NAMALWA (cell line): Measurements from ENCODE around the gene C5orf58.
A peak's percentile ranks its signal among the peaks of the same experiment; 100 is the strongest.

Source experiments
- DNase-seq: peaks from one replicate; pipeline ENCODE4 v3.0.0-alpha.2; 2015; ENCODE audit warnings: low spot score

The C5orf58 gene, protein sequence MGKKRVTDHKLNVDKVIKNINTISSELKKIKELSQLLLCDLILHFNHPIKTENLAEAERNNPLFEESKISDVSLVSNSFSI

DNA sequence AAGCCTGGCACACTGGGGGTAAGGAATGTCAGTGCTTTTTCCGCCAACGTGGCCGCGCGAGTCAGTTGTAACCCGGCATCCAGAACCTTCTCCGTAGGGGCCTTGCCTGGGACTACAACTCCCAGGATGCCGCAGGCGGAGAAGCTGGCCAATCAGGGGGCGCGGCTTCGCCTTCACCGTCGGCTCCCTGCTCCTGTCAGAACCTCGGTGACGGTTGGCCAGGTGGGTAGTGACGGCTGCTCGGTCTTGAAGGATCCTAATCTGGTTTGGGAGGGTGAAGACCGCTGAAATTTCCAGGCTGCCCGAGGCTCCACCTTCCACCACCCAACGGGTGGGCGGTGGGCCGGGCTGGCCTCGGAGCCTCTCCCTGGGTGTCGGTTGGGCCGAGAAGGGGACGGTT lies at the start of gene C5orf58:
Gene C5orf58, plus strand, starts transcription at position 200 of the 400 bp plus-strand sequence. CDS start 1,992 bp downstream, outside the sequence.
- DNase-seq: no peak

DNA sequence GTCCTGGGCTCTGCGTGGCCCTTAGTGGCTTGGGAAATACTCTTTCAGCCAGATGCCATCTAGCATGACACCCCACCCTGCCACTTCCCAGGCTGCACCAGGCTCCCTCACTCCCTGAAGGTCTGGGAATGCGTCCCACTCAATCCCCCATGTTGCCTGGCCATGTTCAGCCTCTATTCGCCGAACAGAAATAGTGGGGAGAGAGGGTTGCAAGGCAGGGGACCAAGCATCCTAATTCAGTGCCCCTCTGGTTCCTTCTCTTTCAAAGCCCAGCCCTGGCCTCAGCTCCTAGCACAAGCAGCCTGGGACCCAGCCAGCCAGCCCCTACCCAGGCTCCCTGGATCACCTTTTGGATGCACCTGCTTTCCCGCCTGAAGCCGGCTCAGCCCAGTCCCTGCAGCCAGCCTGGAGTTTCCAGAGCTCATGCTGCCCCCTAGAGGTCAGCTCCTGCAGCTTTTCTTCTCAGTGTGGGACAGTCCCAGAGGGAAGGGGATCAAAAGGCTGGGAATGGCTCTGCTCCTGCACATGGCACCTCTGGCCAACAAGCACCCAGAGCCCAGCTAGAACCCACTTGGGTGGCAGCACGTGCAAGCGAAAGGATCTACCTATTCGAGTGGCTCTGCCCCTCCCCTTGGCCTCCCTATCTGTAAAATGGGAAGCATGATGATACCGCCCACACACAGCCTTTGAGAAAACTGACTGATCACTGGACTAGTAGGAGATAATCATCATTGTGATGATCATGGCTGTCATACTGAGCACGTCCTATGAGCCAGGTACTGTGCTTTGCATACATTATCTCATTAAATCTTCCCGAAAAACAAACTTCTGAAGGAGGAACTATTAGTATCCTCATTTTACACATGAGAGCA lies 48.7 kb upstream of the C5orf58 start:
- DNase-seq: peak; percentile 65

DNA sequence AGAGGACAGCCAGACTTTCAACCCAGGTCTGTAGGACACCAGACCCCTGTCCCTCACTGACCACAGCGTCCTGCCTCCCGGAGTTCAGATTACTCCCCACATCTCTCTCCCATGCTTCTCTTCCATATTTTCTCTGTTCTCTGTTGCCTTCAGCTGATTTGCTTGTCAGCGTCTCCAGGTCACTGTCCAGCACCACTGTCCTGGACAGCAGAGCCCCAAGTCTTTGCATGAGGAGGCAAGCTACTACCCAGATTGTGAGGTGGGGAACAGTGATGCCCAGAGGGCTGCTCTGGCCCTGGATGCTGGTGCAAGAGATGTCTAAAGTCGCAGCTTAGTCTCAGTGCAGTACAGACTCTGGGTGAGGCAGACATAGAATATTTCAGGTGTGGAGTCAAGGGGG lies 48.0 kb upstream of the C5orf58 start:
- no peak for DNase-seq

DNA sequence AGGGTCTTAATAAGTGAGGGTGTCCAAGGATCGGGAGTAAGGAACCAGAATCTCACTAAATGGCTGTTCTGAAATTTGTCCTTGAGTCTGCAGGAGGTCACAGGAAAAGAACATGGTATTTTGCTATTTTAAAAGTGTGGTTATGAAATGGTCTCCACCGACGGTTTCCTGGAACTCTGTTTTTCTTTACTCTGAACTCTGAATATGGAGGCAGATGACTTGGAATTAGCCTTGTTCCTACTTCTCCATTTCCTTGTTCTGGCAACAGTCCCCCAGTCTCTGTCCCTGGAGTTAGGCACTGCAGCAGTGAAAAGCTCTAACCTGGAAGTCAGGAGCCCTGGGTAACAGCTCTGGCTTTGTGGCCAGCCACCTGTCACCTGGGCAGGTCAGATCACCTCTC lies 46.6 kb upstream of the C5orf58 start:
- no peak for DNase-seq

DNA sequence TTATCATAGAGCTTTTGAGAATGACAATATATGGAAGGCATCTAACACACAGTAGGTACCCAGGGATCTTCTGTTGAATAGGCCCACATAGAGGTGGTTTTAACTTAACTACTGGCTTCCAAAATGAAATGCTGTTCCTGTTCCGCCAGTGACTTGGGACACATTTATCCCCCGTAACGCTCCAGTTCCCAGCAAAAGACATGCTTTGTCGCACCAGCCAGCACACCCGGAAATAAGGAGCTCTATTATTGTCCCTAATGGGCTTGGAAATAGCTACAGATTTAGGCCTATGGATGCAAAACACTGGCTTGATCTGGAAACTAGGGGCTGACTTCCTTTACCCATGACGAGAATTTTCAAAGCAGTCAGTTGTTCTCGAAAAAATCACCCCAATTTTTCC lies 45.9 kb upstream of the C5orf58 start:
- DNase-seq: no peak

DNA sequence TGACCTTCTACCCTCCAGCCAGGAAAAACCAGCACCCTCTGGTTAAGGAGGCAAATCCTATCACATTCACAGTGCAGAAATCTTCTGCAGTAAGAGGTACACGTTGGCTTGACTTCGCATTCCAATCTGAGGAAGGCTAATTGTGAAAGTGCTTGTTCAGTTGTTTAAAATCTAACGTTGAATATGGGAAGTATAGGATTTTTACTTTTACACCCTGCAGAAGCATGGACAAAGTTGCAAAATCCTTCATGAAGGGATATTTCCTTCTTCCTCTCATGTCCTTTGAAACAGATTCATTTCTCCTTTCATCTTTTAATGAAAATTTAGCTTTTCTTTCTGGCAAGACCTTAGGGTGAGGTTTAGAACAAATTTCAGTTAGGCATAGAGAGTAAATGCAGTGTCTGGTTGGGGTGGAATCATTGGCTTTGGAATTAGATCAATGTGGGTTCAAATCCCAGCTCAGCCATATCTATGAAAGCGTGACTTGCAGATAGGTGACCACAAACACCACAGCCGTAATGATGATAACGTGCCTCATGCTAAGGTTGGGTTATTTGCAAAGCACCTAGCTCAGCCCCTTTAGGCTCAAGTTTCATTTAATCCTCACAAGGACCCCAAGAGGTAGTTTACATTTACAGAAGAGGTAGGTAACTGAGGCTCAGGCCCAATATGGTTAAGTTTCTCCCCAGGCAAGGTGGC lies 42.2 kb upstream of the C5orf58 start:
- DNase-seq: no peak

DNA sequence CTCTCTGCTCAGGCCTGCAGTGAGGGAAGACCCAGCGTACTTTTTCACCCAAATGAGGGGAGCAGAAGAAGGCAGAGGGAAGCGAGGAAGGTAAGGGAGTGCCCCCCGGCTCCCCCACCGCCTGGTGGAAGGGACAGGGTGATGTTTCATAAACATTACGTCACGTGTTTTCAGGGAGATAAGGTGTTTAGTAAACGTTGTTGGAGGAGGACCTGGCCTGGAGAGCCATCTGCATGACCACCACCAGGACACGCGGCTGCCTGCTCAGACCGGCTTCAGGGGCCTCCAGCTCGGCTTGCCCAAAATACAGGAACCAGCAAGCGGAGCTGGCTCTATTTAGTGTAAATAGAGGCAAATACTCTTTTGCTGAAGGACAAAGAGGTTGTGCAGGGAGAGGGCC lies 40.0 kb upstream of the C5orf58 start:
- no peak for DNase-seq

DNA sequence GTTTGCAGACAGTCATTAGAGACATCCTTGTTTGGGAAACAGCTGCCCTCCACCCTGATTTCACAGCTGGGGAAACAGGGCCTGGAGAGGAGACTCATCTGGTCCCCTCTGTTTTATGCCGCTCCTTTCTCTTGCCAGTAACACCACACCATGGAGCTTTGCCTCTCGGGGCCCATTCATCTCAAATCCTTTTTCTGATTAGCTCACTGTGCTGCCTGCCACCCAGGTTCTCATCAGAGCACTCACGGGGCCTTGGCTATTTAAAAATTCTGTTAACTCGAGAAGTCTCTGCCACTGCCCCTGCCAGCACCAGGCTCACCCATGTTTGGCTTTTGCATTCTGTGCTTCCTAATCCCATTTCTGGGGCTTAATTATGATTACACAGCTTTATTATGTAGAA lies 36.8 kb upstream of the C5orf58 start:
- no peak for DNase-seq

DNA sequence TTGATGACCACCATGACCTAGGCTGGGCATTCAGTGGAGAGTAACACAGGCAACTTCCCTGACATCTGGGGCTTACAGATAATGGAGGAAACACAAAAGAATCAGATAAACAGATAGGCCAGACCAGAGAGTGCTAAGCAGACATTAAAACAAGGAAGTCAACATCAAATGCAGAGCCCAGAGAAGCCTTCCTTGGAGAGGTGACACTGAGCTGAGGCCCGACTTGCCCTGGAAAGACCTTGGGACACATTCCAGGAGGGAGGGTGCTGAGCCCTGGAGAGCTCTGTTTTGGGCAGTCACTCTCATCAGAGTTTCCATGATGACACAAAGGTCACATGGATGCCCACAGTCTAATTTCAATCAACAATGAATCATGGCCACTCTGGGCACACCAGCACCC lies 31.9 kb upstream of the C5orf58 start:
- DNase-seq: no peak

DNA sequence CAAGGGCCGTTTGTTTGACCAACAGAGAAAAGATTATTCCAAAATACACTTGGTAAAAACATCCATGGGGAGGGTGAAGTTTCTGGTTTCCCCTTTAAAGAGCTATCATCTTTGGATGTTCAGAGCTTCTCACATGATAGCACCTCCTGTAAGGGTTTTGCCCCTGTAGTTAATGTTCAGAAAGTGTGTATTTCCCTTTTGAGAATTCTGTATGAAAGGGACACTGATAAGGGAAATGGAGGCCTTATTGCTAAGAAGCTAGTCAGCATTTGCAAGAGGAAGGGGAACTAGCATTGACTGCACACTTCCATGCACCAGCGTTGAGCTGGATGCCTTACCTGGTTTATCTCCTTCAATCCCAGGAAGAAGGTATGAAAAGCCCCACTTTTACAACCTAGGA lies 31.5 kb upstream of the C5orf58 start:
- no peak for DNase-seq

DNA sequence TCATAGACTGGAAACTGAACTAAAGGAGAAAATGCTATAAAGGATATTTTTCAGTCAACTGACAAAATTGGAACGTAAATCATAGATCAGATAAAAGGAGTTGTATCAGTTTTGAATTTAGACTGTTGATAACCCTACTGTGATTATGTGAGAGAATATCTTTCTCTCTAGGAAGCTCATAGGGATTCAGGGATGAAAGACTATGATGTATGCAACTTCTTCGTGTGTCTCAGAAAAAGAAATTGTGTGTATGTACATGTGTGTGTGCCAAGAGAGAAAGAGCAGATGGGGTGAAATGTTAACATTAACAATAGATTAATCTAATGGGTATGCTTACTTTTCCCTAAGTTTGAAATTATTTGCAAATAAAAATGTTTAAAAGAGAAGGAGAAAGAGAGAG lies 30.7 kb upstream of the C5orf58 start:
- DNase-seq: no peak

DNA sequence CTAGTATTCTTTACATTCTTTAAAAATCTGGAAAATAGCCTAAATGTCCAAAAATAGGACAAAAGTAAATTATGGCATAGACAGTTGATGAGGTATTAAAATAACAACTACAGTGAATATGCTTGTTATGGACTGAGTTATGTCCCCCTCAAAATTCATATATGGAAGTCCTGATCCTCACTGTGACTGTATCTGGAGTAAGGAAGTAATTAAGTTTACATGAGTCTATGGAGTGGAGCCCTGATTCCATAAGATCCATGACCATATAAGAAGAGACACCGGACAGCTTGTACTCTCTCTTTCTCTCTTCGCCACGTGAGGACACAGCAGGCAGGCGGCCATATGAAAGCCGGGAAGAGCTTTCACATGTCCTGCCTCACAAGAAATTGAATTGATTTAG lies 28.6 kb upstream of the C5orf58 start:
- DNase-seq: no peak

DNA sequence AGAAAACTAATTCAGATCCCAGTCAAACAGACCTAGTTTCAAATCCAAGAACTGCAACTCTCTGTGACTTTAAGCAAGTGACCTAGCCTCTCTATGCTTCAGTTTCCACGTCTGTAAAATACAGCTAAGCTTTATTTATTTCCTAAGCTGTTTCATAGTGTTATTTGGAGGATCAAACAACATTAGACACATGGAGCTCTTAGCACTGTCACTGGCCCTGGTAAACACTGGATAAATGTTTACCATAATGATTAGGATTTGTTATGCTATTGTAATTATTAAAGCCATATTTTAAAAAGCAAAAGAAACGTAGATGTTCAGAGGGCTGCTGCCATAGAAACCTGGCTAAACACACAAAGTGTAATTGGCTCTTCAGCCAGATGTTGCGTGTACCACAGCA lies 26.6 kb upstream of the C5orf58 start:
- DNase-seq: no peak

DNA sequence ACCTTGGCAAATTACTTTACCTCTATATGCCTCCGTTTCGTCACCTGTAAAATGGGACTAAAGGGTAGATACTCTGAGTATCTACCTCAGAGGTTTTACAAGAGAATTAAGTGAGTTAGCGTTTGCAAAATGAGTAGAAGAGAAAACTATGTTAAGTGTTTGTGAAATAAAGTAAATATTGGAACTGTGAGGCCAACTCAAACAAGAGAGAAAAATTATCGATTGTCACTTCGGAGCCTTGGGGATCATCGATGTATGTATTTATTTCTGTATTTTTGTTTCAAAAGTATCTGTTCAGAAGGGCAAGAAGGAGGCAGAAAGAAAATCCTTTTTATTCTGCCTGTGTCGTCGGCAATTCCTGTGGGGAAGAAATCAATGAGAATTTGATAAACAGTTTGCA lies 25.8 kb upstream of the C5orf58 start:
- DNase-seq: no peak

DNA sequence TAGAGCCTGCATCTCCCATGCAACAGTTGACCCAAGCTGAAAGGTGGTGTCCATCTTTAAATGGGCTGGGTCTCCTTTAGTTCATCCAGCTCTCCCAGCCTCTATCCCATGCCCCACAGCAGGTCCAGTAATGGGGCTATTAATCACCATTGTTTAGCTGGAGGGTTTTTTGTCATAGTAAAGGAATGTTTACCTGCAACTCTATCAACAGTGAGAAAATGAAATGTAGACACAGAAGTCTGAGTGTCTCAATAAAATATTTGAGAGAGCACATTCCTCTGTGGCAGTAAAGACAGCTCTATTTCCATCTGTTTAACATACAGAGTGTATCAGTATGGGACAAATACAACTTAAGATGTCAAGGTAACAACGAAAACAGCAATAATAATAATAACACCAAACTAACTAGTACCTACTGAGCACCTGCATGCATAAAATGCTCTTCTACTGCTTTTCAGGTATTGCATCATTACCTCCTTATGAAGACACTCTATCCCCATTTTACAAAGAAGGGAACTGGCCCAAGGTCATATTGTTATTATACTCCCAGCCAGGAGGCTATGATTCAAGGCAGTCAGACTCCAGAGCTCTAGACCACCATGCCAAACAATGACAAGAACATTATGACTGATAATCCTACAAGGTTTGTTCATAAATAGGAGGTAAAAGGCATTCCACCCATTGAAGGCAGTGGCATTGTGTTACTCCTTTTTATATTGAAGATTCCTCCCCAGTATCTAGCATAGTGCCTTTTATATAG lies 21.0 kb upstream of the C5orf58 start:
- DNase-seq: no peak

DNA sequence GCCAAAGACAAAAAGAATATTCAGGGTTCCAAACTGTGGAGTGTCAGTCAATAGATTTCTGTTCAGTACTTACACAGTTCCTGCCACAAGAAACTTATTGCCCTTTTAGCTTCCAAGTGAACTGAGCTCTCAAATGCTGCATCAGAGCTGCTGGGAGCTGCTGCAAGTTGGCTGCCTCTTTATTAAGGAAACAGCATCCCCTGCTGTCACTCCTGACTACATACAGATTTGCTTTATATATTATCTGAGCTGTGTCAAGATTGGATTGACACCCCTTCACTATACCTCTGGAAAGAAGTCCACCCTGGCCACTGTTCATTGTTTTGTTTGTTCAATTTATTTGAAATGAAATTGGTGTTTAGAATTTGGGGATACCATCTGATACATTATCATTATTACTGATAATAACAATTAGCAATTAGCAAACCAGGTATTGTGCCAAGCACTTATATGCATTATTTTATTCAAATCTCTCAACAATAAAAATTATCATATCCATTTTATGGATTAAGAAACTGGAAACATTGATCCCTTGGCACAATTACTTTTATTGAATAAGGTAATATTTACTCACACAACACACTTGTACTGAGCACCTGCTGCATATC lies 16.4 kb upstream of the C5orf58 start:
- peak; percentile 58 for DNase-seq

DNA sequence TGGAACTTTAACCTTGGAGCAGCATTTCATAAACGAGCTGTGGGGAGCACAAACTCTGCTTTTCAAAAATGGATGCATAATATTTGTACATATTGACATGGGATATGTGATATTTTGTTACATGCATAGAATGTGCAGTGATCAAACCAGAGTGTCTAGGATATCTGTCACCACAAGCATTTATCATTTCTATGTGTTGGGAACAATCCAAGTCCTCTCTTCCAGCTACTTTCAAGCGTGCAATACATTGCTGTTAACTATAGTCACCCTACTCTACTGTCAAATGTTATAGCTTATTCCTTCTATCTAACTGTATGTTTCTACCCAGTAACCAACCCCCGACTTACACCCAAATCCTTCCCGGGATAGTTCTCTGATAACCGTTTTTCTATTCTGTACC lies 15.0 kb upstream of the C5orf58 start:
- no peak for DNase-seq

DNA sequence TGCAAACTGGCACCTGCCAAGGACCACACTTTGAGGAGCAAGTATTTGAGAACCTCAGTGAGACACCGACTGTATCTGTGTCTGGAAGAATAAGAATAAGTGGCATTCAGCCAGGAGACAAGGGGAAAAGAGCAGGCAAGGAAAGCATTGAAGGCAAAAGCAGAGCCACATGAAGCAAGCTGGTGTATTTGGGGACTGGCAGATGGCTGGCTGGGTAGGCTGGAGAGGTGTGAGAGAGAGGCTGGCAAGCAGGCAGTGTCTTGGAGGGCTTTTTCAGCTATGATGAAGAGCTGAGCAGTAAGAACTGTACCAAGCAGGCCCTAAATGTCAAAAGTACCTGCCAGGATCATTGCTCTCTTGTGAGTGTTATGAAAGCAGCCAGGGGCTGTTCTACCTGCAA lies 14.1 kb upstream of the C5orf58 start:
- DNase-seq: no peak

DNA sequence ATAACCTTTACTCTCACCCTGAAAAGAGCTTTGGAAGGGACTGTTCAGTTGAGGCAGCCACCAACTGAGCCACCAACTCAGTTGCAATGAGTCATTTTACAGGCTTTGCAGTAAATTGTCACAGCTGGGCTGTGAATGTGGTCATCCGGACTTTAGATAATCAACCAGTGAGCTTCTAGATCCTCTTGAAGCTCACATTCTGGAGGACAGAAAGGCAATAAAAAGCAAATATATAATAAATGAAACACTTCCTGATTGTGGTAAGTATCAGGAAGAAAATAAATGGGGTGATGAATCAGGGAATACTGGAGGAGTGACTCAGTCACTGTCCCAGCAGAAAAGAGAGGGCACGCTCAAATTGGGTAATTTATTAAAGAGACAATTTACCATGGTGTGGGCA lies 13.2 kb upstream of the C5orf58 start:
- DNase-seq: no peak

DNA sequence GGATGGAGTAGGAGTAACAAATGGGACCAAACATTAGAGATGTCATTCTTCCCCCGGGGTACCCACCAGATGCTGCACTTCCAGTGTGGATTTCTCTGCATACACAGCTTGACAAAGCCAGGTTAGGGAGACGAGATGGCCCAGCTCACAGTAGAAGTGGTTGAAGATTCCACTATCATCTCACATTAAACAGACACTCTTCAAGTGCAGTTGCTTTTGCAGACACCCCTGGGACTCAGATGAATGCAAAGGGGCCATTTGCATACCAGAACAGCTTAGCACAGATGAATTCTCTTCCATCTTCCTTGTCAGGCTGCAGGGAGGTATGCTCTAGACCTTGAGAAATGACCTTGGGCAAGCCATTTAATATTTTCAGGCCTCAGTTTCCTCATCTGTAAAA lies 12.6 kb upstream of the C5orf58 start:
- DNase-seq: peak; percentile 9

DNA sequence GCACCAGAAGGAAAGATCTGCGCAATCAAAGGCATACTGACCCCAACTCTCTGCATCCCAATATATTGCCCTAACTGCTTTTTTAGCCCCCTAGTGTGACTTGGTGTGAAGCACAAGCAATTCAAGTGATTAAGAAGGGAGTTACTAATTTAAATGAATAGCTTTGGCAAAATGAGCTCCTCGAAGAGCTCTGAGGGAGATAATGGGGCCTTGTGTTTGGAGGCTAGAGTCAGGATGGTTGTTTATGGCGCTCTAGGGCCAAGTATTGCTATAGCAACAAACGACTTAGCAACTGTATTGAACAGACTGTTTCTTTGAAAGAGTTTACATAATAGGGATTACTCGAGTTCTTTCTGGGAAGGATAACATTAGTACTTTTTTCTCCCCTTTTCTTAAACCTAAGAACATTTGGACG lies 11.5 kb upstream of the C5orf58 start:
- DNase-seq: peak; percentile 39

DNA sequence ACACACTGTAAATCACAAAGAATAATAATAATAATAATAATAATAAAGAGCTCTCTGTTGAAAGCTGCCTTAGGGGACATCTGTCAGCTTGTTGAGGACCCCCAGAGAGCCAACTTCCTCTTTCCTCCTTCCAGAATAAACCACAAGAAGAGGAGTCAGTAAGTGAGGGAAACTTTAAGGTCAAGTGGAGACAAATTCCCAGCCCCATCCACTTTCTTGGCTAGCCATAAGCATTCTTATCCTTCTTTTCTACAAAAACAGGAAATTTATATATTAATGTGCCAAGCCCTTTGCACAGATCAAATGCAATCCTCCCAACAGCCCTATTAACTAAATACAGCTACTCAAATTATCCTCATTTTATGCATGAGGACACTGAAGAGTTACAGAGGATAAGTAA lies 9.4 kb upstream of the C5orf58 start:
- no peak for DNase-seq
